OCI-LY1 (cell line): ENCODE measurements around the gene CBX6.

ENCODE experiments used
- EZH2 ChIP-seq: fragments of 200-600 bp; sonication (generic), shearing (Covaris generic); IDR thresholded peaks from 2 replicates; pipeline ENCODE4 v1.8.0; 2017; ENCODE audit warnings: borderline replicate concordance, mixed run types, mild to moderate bottlenecking, antibody characterized with exemption, low read length, moderate library complexity, mixed read lengths
- TF ChIP-seq, protein P1 (sequence below): fragments of 200-600 bp; sonication (generic), shearing (Covaris generic); IDR thresholded peaks from 2 replicates; pipeline ENCODE4 v1.5.1; 2017; ENCODE audit warnings: mild to moderate bottlenecking, antibody characterized with exemption, low read length, moderate library complexity, mixed read lengths

GRCh38 chr22:38817196-38817595 lies 54.8 kb downstream of the CBX6 start:
- no peak for TF ChIP-seq EZH2
- TF ChIP-seq, protein P1, sequence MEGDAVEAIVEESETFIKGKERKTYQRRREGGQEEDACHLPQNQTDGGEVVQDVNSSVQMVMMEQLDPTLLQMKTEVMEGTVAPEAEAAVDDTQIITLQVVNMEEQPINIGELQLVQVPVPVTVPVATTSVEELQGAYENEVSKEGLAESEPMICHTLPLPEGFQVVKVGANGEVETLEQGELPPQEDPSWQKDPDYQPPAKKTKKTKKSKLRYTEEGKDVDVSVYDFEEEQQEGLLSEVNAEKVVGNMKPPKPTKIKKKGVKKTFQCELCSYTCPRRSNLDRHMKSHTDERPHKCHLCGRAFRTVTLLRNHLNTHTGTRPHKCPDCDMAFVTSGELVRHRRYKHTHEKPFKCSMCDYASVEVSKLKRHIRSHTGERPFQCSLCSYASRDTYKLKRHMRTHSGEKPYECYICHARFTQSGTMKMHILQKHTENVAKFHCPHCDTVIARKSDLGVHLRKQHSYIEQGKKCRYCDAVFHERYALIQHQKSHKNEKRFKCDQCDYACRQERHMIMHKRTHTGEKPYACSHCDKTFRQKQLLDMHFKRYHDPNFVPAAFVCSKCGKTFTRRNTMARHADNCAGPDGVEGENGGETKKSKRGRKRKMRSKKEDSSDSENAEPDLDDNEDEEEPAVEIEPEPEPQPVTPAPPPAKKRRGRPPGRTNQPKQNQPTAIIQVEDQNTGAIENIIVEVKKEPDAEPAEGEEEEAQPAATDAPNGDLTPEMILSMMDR = no peak
